ENCODE measurements around the gene ARL6IP4.

The ARL6IP4 gene

DNA sequence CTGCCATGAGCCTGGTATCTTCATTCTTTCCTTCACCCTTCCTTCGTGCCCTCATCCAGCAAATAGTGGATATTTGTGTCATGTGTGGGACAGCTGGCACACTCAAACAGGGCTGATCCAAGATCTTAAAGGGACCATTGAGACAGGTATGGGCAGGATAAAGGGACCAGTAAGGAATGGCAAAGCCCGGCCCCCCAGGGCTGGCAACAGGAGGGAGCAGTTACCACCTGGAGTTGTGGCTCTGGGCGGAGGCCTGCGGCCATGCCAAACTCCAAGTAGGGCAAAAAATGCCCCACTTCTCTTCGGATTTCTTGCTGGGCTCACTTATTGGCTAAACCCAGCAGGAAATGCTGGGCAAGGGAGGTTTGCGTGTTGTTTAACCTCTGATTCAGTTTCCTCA is 3.3 kb upstream of the ARL6IP4 start:
- Histone ChIP-seq H3K4me1 (ENCODE audit: control insufficient read depth in 5 of 5, insufficient read depth in 5 of 5, low read length in 5 of 5) (peaks cover 17 to 65% (median 59%) of the 10 kb centered on the region in 5 donors), H3K27ac (ENCODE audit: low read depth, low read length) (no peak overlapping the region), H3K9me3 (ENCODE audit: control insufficient read depth in 5 of 5, low read length in 5 of 5) (no peaks in the 10 kb centered on the region), H3K36me3 (ENCODE audit: control insufficient read depth in 5 of 5, insufficient read depth in 5 of 5, low read length in 5 of 5) (peaks cover 0 to 20% (median 14%) of the 10 kb centered on the region in 5 donors), H3K9ac (ENCODE audit: low read length in 5 of 5) (no peak overlapping the region), H3K4me3 (ENCODE audit: low read depth in 1 of 5, low read length in 5 of 5) (no peak overlapping the region), H3K27me3 (ENCODE audit: control insufficient read depth in 5 of 5, insufficient read depth in 4 of 5, low read length in 5 of 5) (no peaks in the 10 kb centered on the region)

- H3K9me3 ChIP-seq (ENCODE audit: control insufficient read depth in 5 of 5, low read length in 5 of 5): no peaks in the 10 kb centered on the region
- H3K4me1 ChIP-seq (ENCODE audit: control insufficient read depth in 5 of 5, insufficient read depth in 5 of 5, low read length in 5 of 5): peaks cover 17 to 71% (median 66%) of the 10 kb centered on the region in 5 donors
- no peak overlapping the region for H3K4me3 ChIP-seq (ENCODE audit: low read depth in 1 of 5, low read length in 5 of 5)
- peaks cover 0 to 26% (median 19%) of the 10 kb centered on the region in 5 donors for H3K36me3 ChIP-seq (ENCODE audit: control insufficient read depth in 5 of 5, insufficient read depth in 5 of 5, low read length in 5 of 5)
- H3K9ac ChIP-seq (ENCODE audit: low read length in 5 of 5): peak overlapping the region in 2 of 5 donors; percentile 15 to 38
- no peaks in the 10 kb centered on the region for H3K27me3 ChIP-seq (ENCODE audit: control insufficient read depth in 5 of 5, insufficient read depth in 4 of 5, low read length in 5 of 5)
- H3K27ac ChIP-seq (ENCODE audit: low read depth, low read length): no peak overlapping the region
Measured at GRCh38 chr12:122977655-122978392, 2.7 kb upstream of the ARL6IP4 start.

GRCh38 chr12:122978507-122978955 is 1.9 kb upstream of the ARL6IP4 start:
- peaks cover 0 to 32% (median 25%) of the 10 kb centered on the region in 5 donors for H3K36me3 ChIP-seq (ENCODE audit: control insufficient read depth in 5 of 5, insufficient read depth in 5 of 5, low read length in 5 of 5)
- no peaks in the 10 kb centered on the region for H3K27me3 ChIP-seq (ENCODE audit: control insufficient read depth in 5 of 5, insufficient read depth in 4 of 5, low read length in 5 of 5)
- H3K4me1 ChIP-seq (ENCODE audit: control insufficient read depth in 5 of 5, insufficient read depth in 5 of 5, low read length in 5 of 5): peaks cover 19 to 77% (median 73%) of the 10 kb centered on the region in 5 donors
- H3K4me3 ChIP-seq (ENCODE audit: low read depth in 1 of 5, low read length in 5 of 5): no peak overlapping the region
- H3K9me3 ChIP-seq (ENCODE audit: control insufficient read depth in 5 of 5, low read length in 5 of 5): no peaks in the 10 kb centered on the region
- H3K9ac ChIP-seq (ENCODE audit: low read length in 5 of 5): peak overlapping the region in 1 of 5 donors; percentile 15
- no peak overlapping the region for H3K27ac ChIP-seq (ENCODE audit: low read depth, low read length)

DNA sequence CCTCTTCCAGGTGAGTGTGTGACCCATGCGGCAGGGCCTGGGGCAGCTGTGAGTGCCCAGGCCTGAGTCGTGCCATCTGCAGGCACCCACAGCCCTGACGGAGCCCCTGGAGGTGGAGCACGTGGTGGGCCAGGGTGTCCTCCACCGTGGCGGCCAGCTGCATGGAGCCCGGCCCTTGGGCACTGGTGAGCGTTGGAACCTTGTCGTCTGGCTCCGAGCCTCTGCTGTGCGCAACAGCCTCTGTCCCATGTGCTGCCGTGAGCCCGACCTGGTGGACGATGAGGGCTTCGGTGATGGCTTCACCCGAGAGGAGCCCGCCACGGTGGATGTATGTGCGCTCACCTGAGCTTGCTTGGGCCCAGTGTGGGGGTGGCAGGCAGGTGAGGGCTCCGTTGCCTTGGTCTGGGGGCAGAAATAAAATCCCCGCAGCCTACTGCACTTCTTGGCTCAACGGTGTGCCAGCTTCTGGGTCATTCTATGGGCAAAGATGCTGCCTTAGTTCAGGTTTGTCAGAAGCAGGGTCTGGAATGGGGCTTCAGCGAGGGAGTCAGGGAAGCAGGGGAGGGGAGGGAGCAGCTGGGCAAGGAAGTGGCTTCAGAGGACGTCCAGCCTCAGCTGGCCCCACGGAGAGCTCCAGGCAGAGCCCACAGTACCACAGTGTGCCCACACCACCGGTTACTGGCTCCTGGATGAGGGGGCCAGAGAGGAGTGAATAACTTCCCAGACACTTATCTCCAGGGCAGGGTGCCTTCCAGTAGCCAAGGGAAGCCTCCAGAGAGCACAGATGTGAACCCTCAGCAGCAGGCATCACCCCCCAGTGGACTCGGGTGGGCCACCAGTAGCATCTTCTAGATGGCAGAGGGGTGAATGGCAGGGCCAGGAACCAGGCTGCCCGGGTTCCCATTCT is 1.2 kb upstream of the ARL6IP4 start:
- Histone ChIP-seq H3K9ac (ENCODE audit: low read length in 5 of 5) (peak overlapping the region in 4 of 5 donors; percentile 41 to 89 (median 60)), H3K27me3 (ENCODE audit: control insufficient read depth in 5 of 5, insufficient read depth in 4 of 5, low read length in 5 of 5) (no peaks in the 10 kb centered on the region), H3K4me3 (ENCODE audit: low read depth in 1 of 5, low read length in 5 of 5) (peak overlapping the region; percentile 74 to 81 (median 78)), H3K9me3 (ENCODE audit: control insufficient read depth in 5 of 5, low read length in 5 of 5) (no peaks in the 10 kb centered on the region), H3K4me1 (ENCODE audit: control insufficient read depth in 5 of 5, insufficient read depth in 5 of 5, low read length in 5 of 5) (peaks cover 19 to 78% (median 75%) of the 10 kb centered on the region in 5 donors), H3K27ac (ENCODE audit: low read depth, low read length) (peak overlapping the region; percentile 60), H3K36me3 (ENCODE audit: control insufficient read depth in 5 of 5, insufficient read depth in 5 of 5, low read length in 5 of 5) (peaks cover 0 to 32% (median 25%) of the 10 kb centered on the region in 5 donors)

DNA sequence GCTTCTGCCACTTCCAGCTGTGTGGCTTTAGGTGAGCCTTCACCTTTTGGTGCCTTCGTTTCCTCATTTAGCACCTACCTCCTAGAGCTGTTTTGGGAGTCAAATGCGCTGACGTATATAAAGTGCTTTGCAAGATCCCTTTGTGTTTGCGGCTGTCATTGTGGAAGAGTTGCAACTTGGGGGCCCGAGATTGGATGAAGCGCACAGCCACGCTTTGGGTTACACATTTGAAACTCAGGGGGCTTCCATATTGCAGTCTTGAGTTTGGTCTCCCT is 636 bp upstream of the ARL6IP4 start:
- Histone ChIP-seq H3K4me1 (ENCODE audit: control insufficient read depth in 5 of 5, insufficient read depth in 5 of 5, low read length in 5 of 5) (peaks cover 25 to 83% (median 80%) of the 10 kb centered on the region in 5 donors), H3K36me3 (ENCODE audit: control insufficient read depth in 5 of 5, insufficient read depth in 5 of 5, low read length in 5 of 5) (peaks cover 0 to 32% (median 25%) of the 10 kb centered on the region in 5 donors)

DNA sequence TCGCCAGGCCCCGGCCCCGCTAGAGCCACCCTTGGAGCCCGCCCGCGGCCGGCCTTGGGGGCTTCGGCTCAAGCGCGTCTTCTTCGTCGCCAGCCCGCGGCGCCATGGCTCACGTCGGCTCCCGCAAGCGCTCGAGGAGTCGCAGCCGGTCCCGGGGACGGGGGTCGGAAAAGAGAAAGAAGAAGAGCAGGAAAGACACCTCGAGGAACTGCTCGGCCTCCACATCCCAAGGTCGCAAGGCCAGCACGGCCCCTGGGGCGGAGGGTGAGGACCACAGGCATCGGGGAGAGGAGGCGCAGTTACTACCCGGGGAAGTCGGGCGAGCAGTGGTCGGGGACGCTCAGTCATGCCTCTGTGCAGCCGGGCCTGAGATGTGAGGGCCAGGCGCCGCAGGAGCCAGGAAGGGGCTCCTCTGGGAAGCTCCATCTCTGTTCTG is 573 bp downstream of the ARL6IP4 start:
- Histone ChIP-seq H3K4me1 (ENCODE audit: control insufficient read depth in 5 of 5, insufficient read depth in 5 of 5, low read length in 5 of 5) (peaks cover 22 to 82% (median 80%) of the 10 kb centered on the region in 5 donors), H3K36me3 (ENCODE audit: control insufficient read depth in 5 of 5, insufficient read depth in 5 of 5, low read length in 5 of 5) (peaks cover 0 to 41% (median 28%) of the 10 kb centered on the region in 5 donors)

More for the DNA sequence above, 636 bp upstream of the ARL6IP4 start:
- Histone ChIP-seq H3K4me3 (ENCODE audit: low read depth in 1 of 5, low read length in 5 of 5) (peak overlapping the region; percentile 74 to 81 (median 78)), H3K9me3 (ENCODE audit: control insufficient read depth in 5 of 5, low read length in 5 of 5) (no peaks in the 10 kb centered on the region), H3K27me3 (ENCODE audit: control insufficient read depth in 5 of 5, insufficient read depth in 4 of 5, low read length in 5 of 5) (no peaks in the 10 kb centered on the region), H3K27ac (ENCODE audit: low read depth, low read length) (peak overlapping the region; percentile 60), H3K9ac (ENCODE audit: low read length in 5 of 5) (peak overlapping the region; percentile 48 to 89 (median 88))

GRCh38 chr12:122981587-122982476 is 1.4 kb downstream of the ARL6IP4 start:
- no peaks in the 10 kb centered on the region for H3K9me3 ChIP-seq (ENCODE audit: control insufficient read depth in 5 of 5, low read length in 5 of 5)

More for the DNA sequence above, 573 bp downstream of the ARL6IP4 start:
- H3K4me3 ChIP-seq (ENCODE audit: low read depth in 1 of 5, low read length in 5 of 5): peak overlapping the region; percentile 78 to 81 (median 80)
- peak overlapping the region; percentile 60 for H3K27ac ChIP-seq (ENCODE audit: low read depth, low read length)
- H3K27me3 ChIP-seq (ENCODE audit: control insufficient read depth in 5 of 5, insufficient read depth in 4 of 5, low read length in 5 of 5): no peaks in the 10 kb centered on the region
- H3K9ac ChIP-seq (ENCODE audit: low read length in 5 of 5): peak overlapping the region; percentile 72 to 90 (median 88)
- H3K9me3 ChIP-seq (ENCODE audit: control insufficient read depth in 5 of 5, low read length in 5 of 5): no peaks in the 10 kb centered on the region

DNA sequence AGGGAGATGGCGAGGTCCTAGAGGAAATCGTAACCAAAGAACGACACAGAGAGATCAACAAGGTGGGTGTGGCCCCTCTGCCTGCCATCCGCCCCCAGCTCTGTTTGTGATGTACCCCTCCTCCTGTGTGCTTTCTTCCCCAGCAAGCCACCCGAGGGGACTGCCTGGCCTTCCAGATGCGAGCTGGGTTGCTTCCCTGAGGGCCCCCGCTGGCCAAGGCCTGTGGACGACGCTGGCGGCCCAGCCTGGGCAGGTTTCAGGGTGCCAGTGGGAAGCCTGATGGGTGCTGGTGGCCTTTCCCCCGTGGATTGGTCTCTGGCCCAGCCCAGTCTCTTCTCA is 2.0 kb downstream of the ARL6IP4 start:
- Histone ChIP-seq H3K4me3 (ENCODE audit: low read depth in 1 of 5, low read length in 5 of 5) (peak overlapping the region in 2 of 5 donors; percentile 6 to 78), H3K4me1 (ENCODE audit: control insufficient read depth in 5 of 5, insufficient read depth in 5 of 5, low read length in 5 of 5) (peaks cover 18 to 70% (median 68%) of the 10 kb centered on the region in 5 donors), H3K9ac (ENCODE audit: low read length in 5 of 5) (peak overlapping the region in 2 of 5 donors; percentile 53 to 89)

More at GRCh38 chr12:122981587-122982476, 1.4 kb downstream of the ARL6IP4 start:
- H3K4me1 ChIP-seq (ENCODE audit: control insufficient read depth in 5 of 5, insufficient read depth in 5 of 5, low read length in 5 of 5): peaks cover 20 to 75% (median 72%) of the 10 kb centered on the region in 5 donors
- peak overlapping the region; percentile 78 to 81 (median 80) for H3K4me3 ChIP-seq (ENCODE audit: low read depth in 1 of 5, low read length in 5 of 5)
- H3K36me3 ChIP-seq (ENCODE audit: control insufficient read depth in 5 of 5, insufficient read depth in 5 of 5, low read length in 5 of 5): peaks cover 0 to 48% (median 34%) of the 10 kb centered on the region in 5 donors
- H3K27me3 ChIP-seq (ENCODE audit: control insufficient read depth in 5 of 5, insufficient read depth in 4 of 5, low read length in 5 of 5): no peaks in the 10 kb centered on the region
- H3K27ac ChIP-seq (ENCODE audit: low read depth, low read length): peak overlapping the region; percentile 60
- peak overlapping the region; percentile 72 to 90 (median 88) for H3K9ac ChIP-seq (ENCODE audit: low read length in 5 of 5)

More for the DNA sequence above, 2.0 kb downstream of the ARL6IP4 start:
- no peaks in the 10 kb centered on the region for H3K27me3 ChIP-seq (ENCODE audit: control insufficient read depth in 5 of 5, insufficient read depth in 4 of 5, low read length in 5 of 5)
- H3K9me3 ChIP-seq (ENCODE audit: control insufficient read depth in 5 of 5, low read length in 5 of 5): no peaks in the 10 kb centered on the region
- peak overlapping the region; percentile 60 for H3K27ac ChIP-seq (ENCODE audit: low read depth, low read length)
- H3K36me3 ChIP-seq (ENCODE audit: control insufficient read depth in 5 of 5, insufficient read depth in 5 of 5, low read length in 5 of 5): peaks cover 0 to 48% (median 39%) of the 10 kb centered on the region in 5 donors

Measured in subcutaneous abdominal adipose tissue (tissue), 5 donors.